ENCODE measurements around the gene OTOP2.

OTOP2 gene

DNA sequence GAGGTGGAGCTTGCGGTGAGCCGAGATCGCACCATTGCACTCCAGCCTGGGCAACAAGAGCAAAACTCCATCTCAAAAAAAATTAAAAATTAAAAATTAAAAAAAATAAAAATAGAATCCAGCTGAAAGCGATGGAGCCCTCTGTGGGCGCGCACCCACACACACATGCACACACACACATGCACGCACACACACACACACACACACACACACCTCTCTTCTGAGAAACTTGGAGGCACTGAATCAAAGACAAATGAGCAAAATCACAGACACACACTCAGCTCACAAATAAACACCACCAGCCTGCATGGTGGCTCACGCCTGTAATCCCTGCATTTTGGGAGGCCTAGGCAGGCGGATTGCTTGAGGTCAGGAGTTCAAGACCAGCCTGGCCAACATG, 21.0 kb upstream of the OTOP2 start:
- TF ChIP-seq GLIS3 (CRISPR knock-in tag; IDR thresholded peaks at IDR 0.05) = no peak
- TF ChIP-seq TCF4 (CRISPR knock-in tag; IDR thresholded peaks at IDR 0.05; ENCODE audit: borderline replicate concordance) = no peak
- TF ChIP-seq ZNF565 (CRISPR knock-in tag; conservative IDR thresholded peaks at IDR 0.05; ENCODE audit: low read depth) = no peak
- no peak for TF ChIP-seq ZFP3 (CRISPR knock-in tag; IDR thresholded peaks at IDR 0.05)
- TF ChIP-seq BACH2 (CRISPR knock-in tag; IDR thresholded peaks at IDR 0.05; ENCODE audit: borderline replicate concordance) = no peak
- TF ChIP-seq ZNF70 (CRISPR knock-in tag; IDR thresholded peaks at IDR 0.05) = no peak
- no peak for TF ChIP-seq OSR1 (CRISPR knock-in tag; IDR thresholded peaks at IDR 0.05)
- TF ChIP-seq ARNTL (CRISPR knock-in tag; IDR thresholded peaks at IDR 0.05; ENCODE audit: borderline replicate concordance, low read depth) = no peak
- TF ChIP-seq PPARA (CRISPR knock-in tag; IDR thresholded peaks at IDR 0.05; ENCODE audit: borderline replicate concordance) = no peak
- TF ChIP-seq, protein P1, sequence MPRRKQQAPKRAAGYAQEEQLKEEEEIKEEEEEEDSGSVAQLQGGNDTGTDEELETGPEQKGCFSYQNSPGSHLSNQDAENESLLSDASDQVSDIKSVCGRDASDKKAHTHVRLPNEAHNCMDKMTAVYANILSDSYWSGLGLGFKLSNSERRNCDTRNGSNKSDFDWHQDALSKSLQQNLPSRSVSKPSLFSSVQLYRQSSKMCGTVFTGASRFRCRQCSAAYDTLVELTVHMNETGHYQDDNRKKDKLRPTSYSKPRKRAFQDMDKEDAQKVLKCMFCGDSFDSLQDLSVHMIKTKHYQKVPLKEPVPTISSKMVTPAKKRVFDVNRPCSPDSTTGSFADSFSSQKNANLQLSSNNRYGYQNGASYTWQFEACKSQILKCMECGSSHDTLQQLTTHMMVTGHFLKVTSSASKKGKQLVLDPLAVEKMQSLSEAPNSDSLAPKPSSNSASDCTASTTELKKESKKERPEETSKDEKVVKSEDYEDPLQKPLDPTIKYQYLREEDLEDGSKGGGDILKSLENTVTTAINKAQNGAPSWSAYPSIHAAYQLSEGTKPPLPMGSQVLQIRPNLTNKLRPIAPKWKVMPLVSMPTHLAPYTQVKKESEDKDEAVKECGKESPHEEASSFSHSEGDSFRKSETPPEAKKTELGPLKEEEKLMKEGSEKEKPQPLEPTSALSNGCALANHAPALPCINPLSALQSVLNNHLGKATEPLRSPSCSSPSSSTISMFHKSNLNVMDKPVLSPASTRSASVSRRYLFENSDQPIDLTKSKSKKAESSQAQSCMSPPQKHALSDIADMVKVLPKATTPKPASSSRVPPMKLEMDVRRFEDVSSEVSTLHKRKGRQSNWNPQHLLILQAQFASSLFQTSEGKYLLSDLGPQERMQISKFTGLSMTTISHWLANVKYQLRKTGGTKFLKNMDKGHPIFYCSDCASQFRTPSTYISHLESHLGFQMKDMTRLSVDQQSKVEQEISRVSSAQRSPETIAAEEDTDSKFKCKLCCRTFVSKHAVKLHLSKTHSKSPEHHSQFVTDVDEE (CRISPR knock-in tag; IDR thresholded peaks at IDR 0.05) = no peak
- TF ChIP-seq CREB5 (CRISPR knock-in tag; IDR thresholded peaks at IDR 0.05; ENCODE audit: low read depth) = no peak
- no peak for TF ChIP-seq ISL1 (CRISPR knock-in tag; IDR thresholded peaks at IDR 0.05)
- TF ChIP-seq ZNF8 (CRISPR knock-in tag; IDR thresholded peaks at IDR 0.05) = no peak
- ATAC-seq = no peak

DNA sequence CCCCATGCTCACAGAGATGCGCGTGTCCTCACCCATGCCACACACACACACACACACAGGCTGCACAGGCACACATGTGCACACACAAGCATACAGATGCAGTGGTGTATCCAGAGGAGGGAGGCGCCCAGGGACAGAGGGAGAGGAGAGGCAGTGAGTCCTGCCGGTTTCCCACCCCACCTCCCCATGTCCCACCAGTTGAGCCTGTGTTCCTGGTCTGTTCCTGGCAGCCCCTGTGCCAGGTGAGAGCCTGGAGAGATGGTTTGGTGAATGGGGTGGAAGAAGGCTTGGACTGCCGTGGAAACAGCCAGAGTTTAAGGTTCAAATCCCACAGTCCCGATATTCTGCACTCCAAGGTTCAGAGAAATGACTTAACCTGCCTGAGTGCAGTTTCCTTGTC, 20.4 kb upstream of the OTOP2 start:
- ATAC-seq = no peak
- TF ChIP-seq, protein P2, sequence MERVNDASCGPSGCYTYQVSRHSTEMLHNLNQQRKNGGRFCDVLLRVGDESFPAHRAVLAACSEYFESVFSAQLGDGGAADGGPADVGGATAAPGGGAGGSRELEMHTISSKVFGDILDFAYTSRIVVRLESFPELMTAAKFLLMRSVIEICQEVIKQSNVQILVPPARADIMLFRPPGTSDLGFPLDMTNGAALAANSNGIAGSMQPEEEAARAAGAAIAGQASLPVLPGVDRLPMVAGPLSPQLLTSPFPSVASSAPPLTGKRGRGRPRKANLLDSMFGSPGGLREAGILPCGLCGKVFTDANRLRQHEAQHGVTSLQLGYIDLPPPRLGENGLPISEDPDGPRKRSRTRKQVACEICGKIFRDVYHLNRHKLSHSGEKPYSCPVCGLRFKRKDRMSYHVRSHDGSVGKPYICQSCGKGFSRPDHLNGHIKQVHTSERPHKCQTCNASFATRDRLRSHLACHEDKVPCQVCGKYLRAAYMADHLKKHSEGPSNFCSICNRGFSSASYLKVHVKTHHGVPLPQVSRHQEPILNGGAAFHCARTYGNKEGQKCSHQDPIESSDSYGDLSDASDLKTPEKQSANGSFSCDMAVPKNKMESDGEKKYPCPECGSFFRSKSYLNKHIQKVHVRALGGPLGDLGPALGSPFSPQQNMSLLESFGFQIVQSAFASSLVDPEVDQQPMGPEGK (CRISPR knock-in tag; IDR thresholded peaks at IDR 0.05; ENCODE audit: borderline replicate concordance) = no peak
- TF ChIP-seq CREB5 (CRISPR knock-in tag; IDR thresholded peaks at IDR 0.05; ENCODE audit: low read depth) (no peak), PPARA (CRISPR knock-in tag; IDR thresholded peaks at IDR 0.05; ENCODE audit: borderline replicate concordance) (no peak), ARNTL (CRISPR knock-in tag; IDR thresholded peaks at IDR 0.05; ENCODE audit: borderline replicate concordance, low read depth) (no peak), ISL1 (CRISPR knock-in tag; IDR thresholded peaks at IDR 0.05) (no peak), SNAI2 (CRISPR knock-in tag; IDR thresholded peaks at IDR 0.05) (no peak), RARB (CRISPR knock-in tag; IDR thresholded peaks at IDR 0.05) (no peak), ZNF8 (CRISPR knock-in tag; IDR thresholded peaks at IDR 0.05) (no peak), ZNF565 (CRISPR knock-in tag; conservative IDR thresholded peaks at IDR 0.05; ENCODE audit: low read depth) (no peak), BACH2 (CRISPR knock-in tag; IDR thresholded peaks at IDR 0.05; ENCODE audit: borderline replicate concordance) (no peak), OSR1 (CRISPR knock-in tag; IDR thresholded peaks at IDR 0.05) (no peak), ESRRG (CRISPR knock-in tag; IDR thresholded peaks at IDR 0.05) (no peak), ZFP30 (CRISPR knock-in tag; IDR thresholded peaks at IDR 0.05) (no peak)

GRCh38 chr17:74904687-74905409, 19.2 kb upstream of the OTOP2 start:
- no peak for ATAC-seq
- TF ChIP-seq RARB (CRISPR knock-in tag; IDR thresholded peaks at IDR 0.05) (no peak), CREB5 (CRISPR knock-in tag; IDR thresholded peaks at IDR 0.05; ENCODE audit: low read depth) (no peak), CSRNP3 (CRISPR knock-in tag; IDR thresholded peaks at IDR 0.05) (no peak), TCF4 (CRISPR knock-in tag; IDR thresholded peaks at IDR 0.05; ENCODE audit: borderline replicate concordance) (no peak), TOX (CRISPR knock-in tag; IDR thresholded peaks at IDR 0.05; ENCODE audit: borderline replicate concordance) (no peak), POU6F1 (CRISPR knock-in tag; IDR thresholded peaks at IDR 0.05; ENCODE audit: borderline replicate concordance, low read depth) (no peak), BACH2 (CRISPR knock-in tag; IDR thresholded peaks at IDR 0.05; ENCODE audit: borderline replicate concordance) (no peak), ZC3H10 (CRISPR knock-in tag; IDR thresholded peaks at IDR 0.05) (no peak), ZNF8 (CRISPR knock-in tag; IDR thresholded peaks at IDR 0.05) (no peak), ZNF70 (CRISPR knock-in tag; IDR thresholded peaks at IDR 0.05) (no peak), ARNTL (CRISPR knock-in tag; IDR thresholded peaks at IDR 0.05; ENCODE audit: borderline replicate concordance, low read depth) (no peak)
- TF ChIP-seq, protein P2 (CRISPR knock-in tag; IDR thresholded peaks at IDR 0.05; ENCODE audit: borderline replicate concordance) = no peak
